ENCODE data around the gene MCF2L. TPM values are rescaled to one million over a fixed set of nuclear protein-coding genes. Genes with fewer than 3 reads are reported as not detected.

Gene MCF2L
- total and polyA plus RNA-seq, 9 of the 15 experiments (the other 6 are each of a cell fraction or from before 2014, with no cell fraction given): 0.05 to 0.25 (median 0.18) TPM; not detected in 5

DNA sequence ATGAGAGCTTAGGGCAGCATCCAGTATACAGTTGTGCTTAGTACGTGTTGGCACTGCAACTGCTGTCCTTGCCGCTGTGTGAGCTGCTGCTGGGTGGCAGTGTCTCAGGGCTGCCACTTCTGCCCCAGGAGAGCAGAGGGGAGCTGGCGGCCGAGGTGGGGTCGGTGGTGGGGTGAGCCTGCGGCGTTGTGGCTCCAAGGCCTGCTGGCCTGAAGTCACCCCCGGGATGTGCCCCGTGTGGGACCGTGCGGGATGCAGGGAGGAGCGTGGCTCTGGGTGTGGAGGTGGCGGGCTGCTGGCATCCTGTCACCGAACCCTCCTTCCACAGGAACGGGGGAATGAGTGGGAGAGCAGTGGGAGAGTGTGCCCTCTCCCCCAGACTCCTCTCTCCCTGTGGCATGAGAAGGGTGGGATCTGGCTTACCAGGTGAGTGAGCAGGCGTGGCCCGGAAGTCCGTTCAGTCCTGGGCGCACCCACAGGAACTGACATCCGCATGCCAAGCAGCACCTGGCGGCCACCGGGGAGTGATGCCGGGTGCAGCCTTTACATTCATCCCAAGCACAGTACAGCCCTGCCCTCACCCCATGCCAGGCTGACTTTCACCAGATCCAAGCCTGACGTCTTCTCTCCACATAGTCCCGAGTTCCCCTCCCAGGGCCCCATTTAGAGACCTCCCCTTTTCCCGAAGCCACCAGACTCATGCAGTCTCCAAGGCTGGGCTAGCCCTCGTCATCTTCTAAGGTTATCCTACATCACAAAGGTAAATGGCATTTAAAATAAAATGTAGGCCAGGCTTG, 26.6 kb downstream of the MCF2L start (continued):
- TF ChIP-seq POLR3G (IDR thresholded peaks at IDR 0.05; ENCODE audit: extremely low read depth, insufficient read length, insufficient replicate concordance): no peak
- TF ChIP-seq SMAD2 (IDR thresholded peaks at IDR 0.05; ENCODE audit: low read depth, low read length): no peak
- no peak for TF ChIP-seq SP1 (CRISPR knock-in tag; IDR thresholded peaks at IDR 0.05)

- FAIRE-seq (no peak), DNase-seq (ENCODE audit: extremely low read depth in 1 of 4, low spot score in 3 of 4) (no peak), ATAC-seq (no peak)
- no TSS peak for BruUV-seq (replicated peaks)
- Histone ChIP-seq H3K9me1 (ENCODE audit: control insufficient read depth, insufficient read depth, low read length) (no peaks in the 10 kb centered on the region), H3K36me3 (ENCODE audit: control insufficient read depth, insufficient read depth, low read length) (no peaks in the 10 kb centered on the region), H3K27me3 (ENCODE audit: control insufficient read depth in 2 of 2, insufficient read depth in 2 of 2, low read length in 2 of 2) (peaks cover 28 to 94% of the 10 kb centered on the region in 2 experiments), H3K27ac (ENCODE audit: extremely low read depth, low read depth, low read length) (no peak overlapping the region), H4K20me1 (replicated peaks; ENCODE audit: control insufficient read depth, insufficient read depth, low read length) (peaks cover 12% of the 10 kb centered on the region), H3K9ac (ENCODE audit: insufficient read depth in 1 of 2, low read depth in 2 of 2, low read length in 2 of 2) (no peak overlapping the region), H3K4me3 (no peak overlapping the region), H3K9me3 (replicated peaks; ENCODE audit: control insufficient read depth, insufficient read depth, low read depth, low read length) (no peaks in the 10 kb centered on the region), H3K79me2 (ENCODE audit: control insufficient read depth, insufficient read depth, low read length) (no peaks in the 10 kb centered on the region), H2AFZ (ENCODE audit: low read depth, low read length) (no peak overlapping the region), H3K4me2 (ENCODE audit: insufficient read depth, low read length) (no peak overlapping the region), H3K4me1 (replicated peaks in 1 of 2; ENCODE audit: control insufficient read depth in 2 of 2, insufficient read depth in 2 of 2, low read length in 2 of 2) (peaks cover 0 to 5% of the 10 kb centered on the region in 2 experiments; a peak in 2 of 5 replicates)
- ChIA-PET POLR2A (interaction anchor here (0.7 to 1.0 kb wide), 2 partner anchors 8 to 27 kb away, joined by 3 to 4 read pairs; no protein-coding TSS in a partner anchor), CTCF (ENCODE audit: low intra/inter-chr PET ratio) (no interaction called here)
- in situ Hi-C loops (cut with MboI): no loop called here
- WGBS (ENCODE audit: insufficient coverage, low coverage, missing lambda C conversion rate): 1% methylated on average over 14 of the region's 19 CpGs
- intact Hi-C loops (cut with micrococcal nuclease): no loop called here
- TF ChIP-seq ZC3H4 (CRISPR knock-in tag; IDR thresholded peaks at IDR 0.05; ENCODE audit: borderline replicate concordance): no peak
- no peak for TF ChIP-seq SMARCE1 (IDR thresholded peaks at IDR 0.05)
- no peak for TF ChIP-seq SETDB1 (IDR thresholded peaks at IDR 0.05; ENCODE audit: low read length)
- TF ChIP-seq NR2C1 (IDR thresholded peaks at IDR 0.05): no peak
- no peak for TF ChIP-seq NR2C1 (tag; IDR thresholded peaks at IDR 0.05)
- TF ChIP-seq YY1 (IDR thresholded peaks at IDR 0.05; ENCODE audit: borderline replicate concordance in 1 of 3, control insufficient read depth in 1 of 3, extremely low read depth in 1 of 3, insufficient read depth in 3 of 3, insufficient read length in 1 of 3, insufficient replicate concordance in 2 of 3, low read depth in 1 of 3, low read length in 2 of 3): no peak
- TF ChIP-seq ASH1L (IDR thresholded peaks at IDR 0.05; ENCODE audit: borderline replicate concordance, low read depth, partially characterized antibody): no peak
- TF ChIP-seq NR3C1 (CRISPR knock-in tag; IDR thresholded peaks at IDR 0.05): no peak
- no peak for TF ChIP-seq ZNF507 (tag; conservative IDR thresholded peaks at IDR 0.05)
- TF ChIP-seq, protein P1, sequence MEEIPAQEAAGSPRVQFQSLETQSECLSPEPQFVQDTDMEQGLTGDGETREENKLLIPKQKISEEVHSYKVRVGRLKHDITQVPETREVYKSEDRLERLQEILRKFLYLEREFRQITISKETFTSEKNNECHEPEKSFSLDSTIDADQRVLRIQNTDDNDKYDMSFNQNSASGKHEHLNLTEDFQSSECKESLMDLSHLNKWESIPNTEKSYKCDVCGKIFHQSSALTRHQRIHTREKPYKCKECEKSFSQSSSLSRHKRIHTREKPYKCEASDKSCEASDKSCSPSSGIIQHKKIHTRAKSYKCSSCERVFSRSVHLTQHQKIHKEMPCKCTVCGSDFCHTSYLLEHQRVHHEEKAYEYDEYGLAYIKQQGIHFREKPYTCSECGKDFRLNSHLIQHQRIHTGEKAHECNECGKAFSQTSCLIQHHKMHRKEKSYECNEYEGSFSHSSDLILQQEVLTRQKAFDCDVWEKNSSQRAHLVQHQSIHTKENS (CRISPR knock-in tag; IDR thresholded peaks at IDR 0.05): no peak
- no peak for TF ChIP-seq GABPB1 (CRISPR knock-in tag; IDR thresholded peaks at IDR 0.05)
- TF ChIP-seq, protein P2, sequence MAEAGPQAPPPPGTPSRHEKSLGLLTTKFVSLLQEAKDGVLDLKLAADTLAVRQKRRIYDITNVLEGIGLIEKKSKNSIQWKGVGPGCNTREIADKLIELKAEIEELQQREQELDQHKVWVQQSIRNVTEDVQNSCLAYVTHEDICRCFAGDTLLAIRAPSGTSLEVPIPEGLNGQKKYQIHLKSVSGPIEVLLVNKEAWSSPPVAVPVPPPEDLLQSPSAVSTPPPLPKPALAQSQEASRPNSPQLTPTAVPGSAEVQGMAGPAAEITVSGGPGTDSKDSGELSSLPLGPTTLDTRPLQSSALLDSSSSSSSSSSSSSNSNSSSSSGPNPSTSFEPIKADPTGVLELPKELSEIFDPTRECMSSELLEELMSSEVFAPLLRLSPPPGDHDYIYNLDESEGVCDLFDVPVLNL (CRISPR knock-in tag; IDR thresholded peaks at IDR 0.05; ENCODE audit: low read depth): no peak
Measured at GRCh38 chr13:112996671-112997091, 27.7 kb downstream of the MCF2L start.

Measured in K562 (cell line).